H9 (cell line): ENCODE data around the gene HHIP. TPM values are rescaled to one million over a fixed set of nuclear protein-coding genes. Genes with fewer than 3 reads are reported as not detected.

ENCODE experiments used
- DNase-seq: peaks from one replicate; pipeline ENCODE4 v3.0.0-alpha.2; 2017
- H2AFZ ChIP-seq: one replicate; pipeline ENCODE4 v1.6.1; 2013; ENCODE audit warnings: mild to moderate bottlenecking, low read length, control low read depth, moderate library complexity
- H2AK5ac ChIP-seq: 2 replicates; pipeline ENCODE4 v1.6.1; 2013; ENCODE audit warnings: low read length, control low read depth, mixed read lengths; ENCODE audit not compliant: insufficient read length
- H2BK120ac ChIP-seq: one replicate; pipeline ENCODE4 v1.6.1; 2013; ENCODE audit warnings: low read depth, mild to moderate bottlenecking, low read length, control low read depth, inconsistent platforms; ENCODE audit not compliant: poor library complexity, severe bottlenecking
- H2BK12ac ChIP-seq: 2 replicates; pipeline ENCODE4 v1.6.1; 2013; ENCODE audit warnings: low read length, control low read depth, mixed read lengths, low read depth; ENCODE audit not compliant: insufficient read length
- H2BK15ac ChIP-seq: 2 replicates; pipeline ENCODE4 v1.6.1; 2013; ENCODE audit warnings: low read depth, low read length, control low read depth
- H2BK20ac ChIP-seq: one replicate; pipeline ENCODE4 v1.6.1; 2013; ENCODE audit warnings: low read depth, mild to moderate bottlenecking, low read length, control low read depth, inconsistent platforms; ENCODE audit not compliant: poor library complexity, severe bottlenecking
- H2BK5ac ChIP-seq: 2 replicates; pipeline ENCODE4 v1.6.1; 2013; ENCODE audit warnings: low read length, control low read depth, mixed read lengths; ENCODE audit not compliant: insufficient read length
- H3K14ac ChIP-seq: 2 replicates; pipeline ENCODE4 v1.6.1; 2013; ENCODE audit warnings: low read length, control low read depth; ENCODE audit not compliant: insufficient read depth
- H3K18ac ChIP-seq: 2 replicates; pipeline ENCODE4 v1.6.1; 2013; ENCODE audit warnings: low read depth, mild to moderate bottlenecking, mixed read lengths, low read length, control low read depth; ENCODE audit not compliant: insufficient read length
- H3K23ac ChIP-seq: 2 replicates; pipeline ENCODE4 v1.6.1; 2013; ENCODE audit warnings: low read length, control low read depth, mixed read lengths, low read depth; ENCODE audit not compliant: insufficient read length
- H3K23me2 ChIP-seq: 2 replicates; pipeline ENCODE4 v1.6.1; 2013; ENCODE audit warnings: low read depth, mild to moderate bottlenecking, mixed read lengths, low read length, control low read depth; ENCODE audit not compliant: insufficient read length, poor library complexity, severe bottlenecking
- H3K27ac ChIP-seq: 2 replicates; pipeline ENCODE4 v1.5.1; 2013; ENCODE audit warnings: low read length, control low read depth, mixed read lengths, low read depth; ENCODE audit not compliant: insufficient read length
- H3K27me3 ChIP-seq: 2 replicates; pipeline ENCODE4 v1.6.1; 2013; ENCODE audit warnings: low read length, control low read depth, inconsistent platforms; ENCODE audit not compliant: insufficient read depth
- H3K4ac ChIP-seq: 2 replicates; pipeline ENCODE4 v1.6.1; 2013; ENCODE audit warnings: low read depth, mild to moderate bottlenecking, control low read depth, inconsistent platforms, low read length, moderate library complexity
- H3K4me1 ChIP-seq: 2 replicates; pipeline ENCODE4 v1.6.1; 2013; ENCODE audit warnings: low read length, control low read depth, inconsistent platforms; ENCODE audit not compliant: insufficient read depth
- H3K4me2 ChIP-seq: 2 replicates; pipeline ENCODE4 v1.6.1; 2013; ENCODE audit warnings: low read length, control low read depth, mixed read lengths; ENCODE audit not compliant: insufficient read length, insufficient read depth
- H3K56ac ChIP-seq: 2 replicates; pipeline ENCODE4 v1.6.1; 2013; ENCODE audit warnings: low read depth, mild to moderate bottlenecking, mixed read lengths, low read length, control low read depth; ENCODE audit not compliant: insufficient read length
- H3K79me1 ChIP-seq: 2 replicates; pipeline ENCODE4 v1.6.1; 2013; ENCODE audit warnings: low read depth, mild to moderate bottlenecking, moderate library complexity, low read length, control low read depth, inconsistent platforms; ENCODE audit not compliant: insufficient read depth, poor library complexity, severe bottlenecking
- H3K79me2 ChIP-seq: 2 replicates; pipeline ENCODE4 v1.6.1; 2013; ENCODE audit warnings: low read length, control low read depth, inconsistent platforms; ENCODE audit not compliant: insufficient read depth
- H3K9ac ChIP-seq: 2 replicates; pipeline ENCODE4 v1.6.1; 2013; ENCODE audit warnings: low read length, control low read depth, mixed read lengths; ENCODE audit not compliant: insufficient read length; ENCODE audit errors: extremely low read depth
- H3K9me3 ChIP-seq: one replicate; pipeline ENCODE4 v1.6.1; 2013; ENCODE audit warnings: low read depth, low read length, inconsistent platforms; ENCODE audit not compliant: control insufficient read depth
- H3T11ph ChIP-seq: one replicate; pipeline ENCODE4 v1.6.1; 2013; ENCODE audit warnings: mild to moderate bottlenecking, low read length, control low read depth, inconsistent platforms
- H4K20me1 ChIP-seq: one replicate; pipeline ENCODE4 v1.6.1; 2013; ENCODE audit not compliant: control insufficient read depth, insufficient read length, insufficient read depth
- H4K5ac ChIP-seq: 2 replicates; pipeline ENCODE4 v1.6.1; 2013; ENCODE audit warnings: low read depth, mild to moderate bottlenecking, mixed read lengths, low read length, control low read depth; ENCODE audit not compliant: insufficient read length
- H4K8ac ChIP-seq: replicated peaks from 2 replicates; pipeline ENCODE4 v1.6.1; 2013; ENCODE audit warnings: low read length, control low read depth, mixed read lengths, low read depth; ENCODE audit not compliant: insufficient read length
- H4K91ac ChIP-seq: 2 replicates; pipeline ENCODE4 v1.6.1; 2013; ENCODE audit warnings: low read depth, mild to moderate bottlenecking, moderate library complexity, mixed read lengths, low read length, control low read depth; ENCODE audit not compliant: insufficient read length
- H3K27ac Mint-ChIP-seq, 3 experiments: 2 replicates in 2 of 3; 3 replicates in 1 of 3; pipeline ENCODE4 v1.8.0; 2020 to 2021; ENCODE audit warnings: mixed read lengths in 3 of 3, mild to moderate bottlenecking in 1 of 3, moderate library complexity in 1 of 3
- H3K27me3 Mint-ChIP-seq: 2 replicates; pipeline ENCODE4 v1.8.0; 2021; ENCODE audit warnings: low read depth, mild to moderate bottlenecking, moderate library complexity, mixed read lengths
- H3K36me3 Mint-ChIP-seq, 3 experiments: 2 replicates in 2 of 3; 3 replicates in 1 of 3; pipeline ENCODE4 v1.8.0; 2020 to 2021; ENCODE audit warnings: low read depth in 3 of 3, mixed read lengths in 3 of 3; ENCODE audit not compliant: insufficient read depth in 1 of 3
- H3K4me1 Mint-ChIP-seq, 2 experiments: 2 replicates each; pipeline ENCODE4 v1.8.0; 2020; ENCODE audit warnings: mixed read lengths in 2 of 2
- H3K4me3 Mint-ChIP-seq, 2 experiments: 2 replicates in 1 of 2; 3 replicates in 1 of 2; pipeline ENCODE4 v1.8.0; 2020 to 2021; ENCODE audit warnings: mild to moderate bottlenecking in 2 of 2, mixed read lengths in 2 of 2, moderate library complexity in 1 of 2
- H3K9me3 Mint-ChIP-seq, 2 experiments: 2 replicates in 1 of 2; 3 replicates in 1 of 2; pipeline ENCODE4 v1.8.0; 2020; ENCODE audit warnings: mild to moderate bottlenecking in 2 of 2, mixed read lengths in 2 of 2, moderate library complexity in 1 of 2
- WGBS: extraction: QIAGEN DNeasy Blood & Tissue Kit; methylation state at CpG from one replicate; pipeline ENCODE4 v1.1.7; 2013; ENCODE audit warnings: missing lambda C conversion rate, low lambda C conversion rate, mixed read lengths; ENCODE audit not compliant: insufficient read length; ENCODE audit errors: extremely low coverage; 5-methylcytosine and 5-hydroxymethylcytosine counted together
- total RNA-seq: library from RNA; stranded (reverse); gene quantifications from 2 replicates; pipeline ENCODE4 v1.2.1, GENCODE V29; 2021
- TF ChIP-seq, protein P1 (sequence below): fragments of 200-600 bp; sonication (generic); conservative IDR thresholded peaks from 3 replicates; pipeline ENCODE4 v1.8.0; 2021; ENCODE audit warnings: antibody characterized with exemption, mild to moderate bottlenecking

The HHIP gene
- total RNA-seq, 1 experiment from 2014 or later = 3.8 TPM

DNA sequence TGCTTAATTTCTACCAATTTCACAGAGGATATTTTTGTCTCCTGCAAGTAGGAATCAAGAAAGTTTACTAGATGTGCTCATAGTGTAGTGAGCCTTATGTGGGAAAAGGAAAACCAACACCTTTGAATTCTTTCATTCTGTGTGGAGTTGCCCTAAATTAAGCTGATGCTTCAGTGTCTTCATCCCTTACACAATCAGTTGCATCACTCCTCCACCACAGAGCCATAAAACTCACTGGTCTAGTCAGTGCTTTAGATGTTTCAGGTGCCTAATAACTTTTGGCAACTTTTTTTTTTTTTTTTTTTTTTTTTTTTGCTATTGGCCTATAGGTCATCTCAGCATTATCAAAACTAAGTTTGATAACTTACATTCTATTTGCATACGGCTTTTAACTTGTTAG is 41.5 kb downstream of the HHIP start:
- no peak overlapping the region for H3K14ac ChIP-seq
- H3K56ac ChIP-seq = no peak overlapping the region
- H3K27ac ChIP-seq = no peak overlapping the region
- no peak overlapping the region for H2BK120ac ChIP-seq
- no peak overlapping the region for H3T11ph ChIP-seq
- H3K18ac ChIP-seq = no peak overlapping the region
- H3K9ac ChIP-seq = no peak overlapping the region
- Mint-ChIP-seq H3K4me1 (peaks cover 10 to 15% of the 10 kb centered on the region in 2 experiments), H3K27ac (no peak overlapping the region), H3K4me3 (no peak overlapping the region), H3K9me3 (no peaks in the 10 kb centered on the region), H3K27me3 (no peaks in the 10 kb centered on the region), H3K36me3 (no peaks in the 10 kb centered on the region)
- no peaks in the 10 kb centered on the region for H3K79me1 ChIP-seq
- no peak overlapping the region for H2BK12ac ChIP-seq
- no peak overlapping the region for H4K91ac ChIP-seq
- no peak overlapping the region for H2BK20ac ChIP-seq
- H3K23me2 ChIP-seq = no peaks in the 10 kb centered on the region
- H3K4ac ChIP-seq = no peak overlapping the region
- no peak overlapping the region for H4K8ac ChIP-seq
- no peak for DNase-seq
- no peak overlapping the region for H2AFZ ChIP-seq
- H2BK5ac ChIP-seq = no peak overlapping the region
- H4K5ac ChIP-seq = no peak overlapping the region
- no peaks in the 10 kb centered on the region for H4K20me1 ChIP-seq
- TF ChIP-seq, protein P1, sequence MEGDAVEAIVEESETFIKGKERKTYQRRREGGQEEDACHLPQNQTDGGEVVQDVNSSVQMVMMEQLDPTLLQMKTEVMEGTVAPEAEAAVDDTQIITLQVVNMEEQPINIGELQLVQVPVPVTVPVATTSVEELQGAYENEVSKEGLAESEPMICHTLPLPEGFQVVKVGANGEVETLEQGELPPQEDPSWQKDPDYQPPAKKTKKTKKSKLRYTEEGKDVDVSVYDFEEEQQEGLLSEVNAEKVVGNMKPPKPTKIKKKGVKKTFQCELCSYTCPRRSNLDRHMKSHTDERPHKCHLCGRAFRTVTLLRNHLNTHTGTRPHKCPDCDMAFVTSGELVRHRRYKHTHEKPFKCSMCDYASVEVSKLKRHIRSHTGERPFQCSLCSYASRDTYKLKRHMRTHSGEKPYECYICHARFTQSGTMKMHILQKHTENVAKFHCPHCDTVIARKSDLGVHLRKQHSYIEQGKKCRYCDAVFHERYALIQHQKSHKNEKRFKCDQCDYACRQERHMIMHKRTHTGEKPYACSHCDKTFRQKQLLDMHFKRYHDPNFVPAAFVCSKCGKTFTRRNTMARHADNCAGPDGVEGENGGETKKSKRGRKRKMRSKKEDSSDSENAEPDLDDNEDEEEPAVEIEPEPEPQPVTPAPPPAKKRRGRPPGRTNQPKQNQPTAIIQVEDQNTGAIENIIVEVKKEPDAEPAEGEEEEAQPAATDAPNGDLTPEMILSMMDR = no peak
- no CpG with 5 or more reads among the region's 1 CpG for WGBS
- H3K27me3 ChIP-seq = no peaks in the 10 kb centered on the region
- H3K79me2 ChIP-seq = no peaks in the 10 kb centered on the region
- peaks cover 4% of the 10 kb centered on the region; the same call in 1 of the 2 replicates for H3K4me1 ChIP-seq
- no peak overlapping the region for H3K4me2 ChIP-seq
- H2BK15ac ChIP-seq = no peak overlapping the region
- H3K23ac ChIP-seq = no peak overlapping the region
- no peaks in the 10 kb centered on the region for H3K9me3 ChIP-seq
- no peak overlapping the region for H2AK5ac ChIP-seq
